Measurements from ENCODE around the gene ITM2C. TPM values are rescaled to one million over a fixed set of nuclear protein-coding genes. Genes with fewer than 3 reads are reported as not detected.

ITM2C gene
- polyA plus RNA-seq, 1 donor (not counting 4 experiments of a cell fraction or from before 2014, with no cell fraction given) = 55.0 TPM

- DNase-seq (ENCODE audit: low read depth, low spot score) (no peak), FAIRE-seq (no peak)
- Histone ChIP-seq H3K9me1 (ENCODE audit: control insufficient read depth, extremely low read depth, insufficient read depth, low read length) (no peaks in the 10 kb centered on the region), H3K4me1 (ENCODE audit: control insufficient read depth, extremely low read depth, insufficient read depth, low read length) (no peaks in the 10 kb centered on the region), H3K36me3 (ENCODE audit: control insufficient read depth in 2 of 2, extremely low read depth in 1 of 2, insufficient read depth in 2 of 2, low read length in 2 of 2) (no peaks in the 10 kb centered on the region), H3K9ac (ENCODE audit: control insufficient read depth, extremely low read depth, insufficient read depth, low read length) (no peak overlapping the region), H3K4me2 (ENCODE audit: control insufficient read depth, extremely low read depth, insufficient read depth, low read depth, low read length) (no peak overlapping the region), H3K27ac (ENCODE audit: control insufficient read depth, insufficient read depth, low read length) (no peak overlapping the region), H2AFZ (ENCODE audit: control insufficient read depth, low read length) (no peak overlapping the region), H3K79me2 (ENCODE audit: control insufficient read depth, insufficient read depth, low read length) (no peaks in the 10 kb centered on the region), H3K4me3 (ENCODE audit: control insufficient read depth in 2 of 3, extremely low read depth in 1 of 3, insufficient read depth in 2 of 3, low read depth in 1 of 3, low read length in 3 of 3) (no peak overlapping the region), H4K20me1 (ENCODE audit: control insufficient read depth, extremely low read depth, insufficient read depth, low read length) (no peaks in the 10 kb centered on the region), H3K27me3 (ENCODE audit: control insufficient read depth, extremely low read depth, insufficient read depth, low read length) (no peaks in the 10 kb centered on the region), H3K9me3 (ENCODE audit: control insufficient read depth, low read depth, low read length) (no peaks in the 10 kb centered on the region)
- dilution Hi-C loops (cut with MboI; ENCODE audit: extremely low pct_ligation_motif_present, low sequenced_read_pairs) = no loop called here
- TF ChIP-seq CTCF (optimal IDR thresholded peaks at IDR 0.05 in 1 of 3, IDR thresholded peaks at IDR 0.05 in 1 of 3, conservative IDR thresholded peaks at IDR 0.05 in 1 of 3; ENCODE audit: extremely low read depth in 1 of 3, insufficient read depth in 2 of 3, low read length in 3 of 3) = no peak
- TF ChIP-seq EZH2 (IDR thresholded peaks at IDR 0.05; ENCODE audit: low read length) = no peak
Measured at GRCh38 chr2:230915319-230915718, 50.6 kb downstream of the ITM2C start.

- no peaks in the 10 kb centered on the region for H4K20me1 ChIP-seq (ENCODE audit: control insufficient read depth, extremely low read depth, insufficient read depth, low read length)
- H3K4me1 ChIP-seq (ENCODE audit: control insufficient read depth, extremely low read depth, insufficient read depth, low read length) = no peaks in the 10 kb centered on the region
- no peaks in the 10 kb centered on the region for H3K9me1 ChIP-seq (ENCODE audit: control insufficient read depth, extremely low read depth, insufficient read depth, low read length)
- H3K4me3 ChIP-seq (ENCODE audit: control insufficient read depth in 2 of 3, extremely low read depth in 1 of 3, insufficient read depth in 2 of 3, low read depth in 1 of 3, low read length in 3 of 3) = no peak overlapping the region
- H3K79me2 ChIP-seq (ENCODE audit: control insufficient read depth, insufficient read depth, low read length) = no peaks in the 10 kb centered on the region
- dilution Hi-C loops (cut with MboI; ENCODE audit: extremely low pct_ligation_motif_present, low sequenced_read_pairs) = no loop called here
- DNase-seq (ENCODE audit: low read depth, low spot score) = no peak
- H3K9me3 ChIP-seq (ENCODE audit: control insufficient read depth, low read depth, low read length) = no peaks in the 10 kb centered on the region
- TF ChIP-seq CTCF (optimal IDR thresholded peaks at IDR 0.05 in 1 of 3, IDR thresholded peaks at IDR 0.05 in 1 of 3, conservative IDR thresholded peaks at IDR 0.05 in 1 of 3; ENCODE audit: extremely low read depth in 1 of 3, insufficient read depth in 2 of 3, low read length in 3 of 3) (no peak), EZH2 (IDR thresholded peaks at IDR 0.05; ENCODE audit: low read length) (no peak)
- H3K4me2 ChIP-seq (ENCODE audit: control insufficient read depth, extremely low read depth, insufficient read depth, low read depth, low read length) = no peak overlapping the region
- FAIRE-seq = no peak
- H3K27me3 ChIP-seq (ENCODE audit: control insufficient read depth, extremely low read depth, insufficient read depth, low read length) = no peaks in the 10 kb centered on the region
- no peak overlapping the region for H2AFZ ChIP-seq (ENCODE audit: control insufficient read depth, low read length)
- H3K27ac ChIP-seq (ENCODE audit: control insufficient read depth, insufficient read depth, low read length) = no peak overlapping the region
- no peak overlapping the region for H3K9ac ChIP-seq (ENCODE audit: control insufficient read depth, extremely low read depth, insufficient read depth, low read length)
- H3K36me3 ChIP-seq (ENCODE audit: control insufficient read depth in 2 of 2, extremely low read depth in 1 of 2, insufficient read depth in 2 of 2, low read length in 2 of 2) = no peaks in the 10 kb centered on the region
Measured at GRCh38 chr2:230916218-230916617, 51.5 kb downstream of the ITM2C start.
